ENCODE data around the gene MYL2.
"Not testable (repeated sequence)": the region's sequence is repeated elsewhere in the genome, so short reads cannot be mapped to it uniquely, and the experiment has no call there.

MYL2 gene

GRCh38 chr12:110920324-110920910 is at the start of gene MYL2:
MYL2 (minus strand) TSS chr12:110920579; CDS start chr12:110920529, 50 bp downstream.
- no peak for DNase-seq (ENCODE audit: low read depth)

- DNase-seq (ENCODE audit: low read depth), result no peak
Observed at GRCh38 chr12:110966081-110966760, 45.8 kb upstream of the MYL2 start.

GRCh38 chr12:110965574-110965973 is 45.2 kb upstream of the MYL2 start:
- no peak for DNase-seq (ENCODE audit: low read depth)

- DNase-seq (ENCODE audit: low read depth), result no peak
Observed at GRCh38 chr12:110960795-110961194, 40.4 kb upstream of the MYL2 start.

- no peak for DNase-seq (ENCODE audit: low read depth)
Observed at GRCh38 chr12:110957652-110958051, 37.3 kb upstream of the MYL2 start.

GRCh38 chr12:110957159-110957558 is 36.8 kb upstream of the MYL2 start:
- no peak for DNase-seq (ENCODE audit: low read depth)

- not testable (repeated sequence) for DNase-seq (ENCODE audit: low read depth)
Observed at GRCh38 chr12:110950867-110951266, 30.5 kb upstream of the MYL2 start.

- DNase-seq (ENCODE audit: low read depth), result not testable (repeated sequence)
Observed at GRCh38 chr12:110950466-110950865, 30.1 kb upstream of the MYL2 start.

GRCh38 chr12:110948041-110948440 is 27.7 kb upstream of the MYL2 start:
- no peak for DNase-seq (ENCODE audit: low read depth)

GRCh38 chr12:110943373-110943772 is 23.0 kb upstream of the MYL2 start:
- no peak for DNase-seq (ENCODE audit: low read depth)

GRCh38 chr12:110941391-110941790 is 21.0 kb upstream of the MYL2 start:
- DNase-seq (ENCODE audit: low read depth), result no peak

GRCh38 chr12:110940933-110941332 is 20.6 kb upstream of the MYL2 start:
- DNase-seq (ENCODE audit: low read depth), result no peak

- no peak for DNase-seq (ENCODE audit: low read depth)
Observed at GRCh38 chr12:110940296-110940695, 19.9 kb upstream of the MYL2 start.

GRCh38 chr12:110937104-110937641 is 16.8 kb upstream of the MYL2 start:
- DNase-seq (ENCODE audit: low read depth), result no peak

- DNase-seq (ENCODE audit: low read depth), result no peak
Observed at GRCh38 chr12:110936367-110937103, 16.2 kb upstream of the MYL2 start.

- no peak for DNase-seq (ENCODE audit: low read depth)
Observed at GRCh38 chr12:110935588-110935987, 15.2 kb upstream of the MYL2 start.

GRCh38 chr12:110934093-110934852 is 13.9 kb upstream of the MYL2 start:
- no peak for DNase-seq (ENCODE audit: low read depth)

GRCh38 chr12:110933326-110933974 is 13.1 kb upstream of the MYL2 start:
- DNase-seq (ENCODE audit: low read depth), result no peak

GRCh38 chr12:110932046-110932445 is 11.7 kb upstream of the MYL2 start:
- no peak for DNase-seq (ENCODE audit: low read depth)

GRCh38 chr12:110931315-110931728 is 10.9 kb upstream of the MYL2 start:
- DNase-seq (ENCODE audit: low read depth), result no peak
